Coronary artery (tissue), 2 donors: ENCODE measurements around the gene TPRN.

Experiments used
- DNase-seq: peaks from one replicate; pipeline ENCODE4 v3.0.0-alpha.2; 2017; ENCODE audit warnings: low spot score
- H3K27ac ChIP-seq, 2 donors: fragments of 200-600 bp; sonication (generic); one replicate each; pipeline ENCODE4 v1.5.1; 2016 to 2019
- H3K4me3 ChIP-seq: fragments of 200-600 bp; sonication (generic); 2 replicates; pipeline ENCODE4 v1.5.1; 2016; ENCODE audit warnings: mild to moderate bottlenecking, moderate library complexity
- CTCF ChIP-seq: fragments of 200-600 bp; sonication (generic); IDR thresholded peaks from one replicate; pipeline ENCODE4 v1.5.1; 2019; ENCODE audit warnings: antibody characterized with exemption

Gene TPRN

GRCh38 chr9:137174722-137175293 lies 25.7 kb downstream of the TPRN start:
- no peak for TF ChIP-seq CTCF
- Histone ChIP-seq H3K4me3 (no peak overlapping the region), H3K27ac (no peak overlapping the region)
- DNase-seq, result no peak

DNA sequence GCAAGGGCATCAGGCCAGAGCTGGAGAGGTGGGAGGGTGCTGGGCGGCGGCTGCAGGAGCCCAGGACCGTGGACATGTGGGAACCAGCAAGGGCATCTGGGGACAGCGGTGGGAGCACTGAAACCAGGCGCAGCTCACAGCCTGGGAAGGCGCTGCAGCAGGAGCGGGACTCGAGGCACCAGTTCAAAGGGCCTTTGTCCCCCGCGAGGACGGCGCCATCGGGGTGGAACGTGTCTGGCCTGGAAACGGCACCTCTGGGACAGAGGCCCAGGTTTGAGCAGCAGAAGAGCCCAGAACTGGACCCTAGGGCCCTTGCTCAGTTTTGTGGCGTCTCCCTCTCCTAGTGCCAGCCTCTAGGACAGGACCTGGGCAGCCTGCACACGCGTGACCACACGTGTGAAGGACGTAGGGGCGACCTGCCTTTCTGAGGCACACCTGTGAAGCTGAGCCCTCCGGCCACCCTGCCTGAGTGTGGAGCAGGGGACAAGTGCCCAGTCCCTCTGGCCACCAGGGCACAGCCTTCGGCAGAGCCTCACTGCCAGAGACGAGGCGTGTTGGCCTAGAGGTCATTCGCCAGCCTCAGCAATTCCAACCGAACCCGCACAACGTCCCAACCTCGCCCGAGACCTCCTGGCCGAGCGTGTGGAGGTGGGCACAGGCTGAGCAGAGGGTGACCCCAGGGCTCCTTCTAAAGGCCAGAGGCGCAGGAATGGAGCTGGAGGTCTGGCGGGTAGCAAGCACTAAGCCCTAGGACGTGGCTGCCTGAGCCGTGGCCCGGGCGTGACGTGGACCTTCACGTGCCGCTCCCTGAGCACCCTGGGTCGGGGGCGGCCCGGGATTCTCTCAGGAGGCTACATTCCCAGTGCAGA lies 26.5 kb downstream of the TPRN start:
- no peak for DNase-seq
- H3K27ac ChIP-seq, result no peak overlapping the region
- TF ChIP-seq CTCF, result no peak

GRCh38 chr9:137172901-137173795 lies 27.4 kb downstream of the TPRN start:
- no peak for TF ChIP-seq CTCF
- DNase-seq, result no peak
- no peak overlapping the region for H3K27ac ChIP-seq
- H3K4me3 ChIP-seq, result no peak overlapping the region

More for the DNA sequence above, 26.5 kb downstream of the TPRN start:
- no peak overlapping the region for H3K4me3 ChIP-seq

DNA sequence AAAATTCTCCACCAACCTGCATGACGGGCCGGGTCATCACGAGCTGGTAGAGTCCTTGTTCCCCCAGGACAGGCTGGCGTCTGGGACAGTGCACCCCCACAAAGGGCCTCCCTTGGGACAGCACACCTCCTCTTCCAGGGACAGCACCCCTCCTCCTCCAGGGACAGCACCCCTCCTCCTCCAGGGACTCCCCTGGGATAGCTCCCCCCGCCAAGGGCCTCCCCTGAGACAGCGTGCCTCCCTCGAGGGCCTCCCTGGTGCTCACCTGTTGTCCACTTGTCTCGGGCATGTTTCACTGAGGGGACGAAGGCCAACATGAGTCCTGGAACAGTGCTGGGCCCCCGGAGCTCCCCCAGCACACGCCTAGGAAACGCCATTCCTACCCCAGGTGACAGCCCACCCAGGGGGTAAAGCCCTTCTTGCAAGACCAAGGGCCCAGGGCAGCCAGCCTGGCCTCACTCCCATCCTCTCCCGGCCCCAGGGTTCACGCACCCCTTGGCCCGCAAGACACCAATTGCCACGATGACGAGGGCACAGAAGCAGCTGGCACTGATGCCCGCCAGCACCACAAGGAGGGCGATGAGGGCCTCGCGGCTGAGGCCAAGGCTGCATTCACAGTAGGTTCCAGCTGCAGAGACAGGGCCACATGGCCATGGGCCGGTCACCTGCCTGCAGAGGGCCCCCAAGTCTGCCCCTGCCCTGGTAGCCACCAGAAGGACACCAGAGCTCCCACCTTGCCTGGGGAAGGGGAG lies 29.2 kb downstream of the TPRN start:
- Histone ChIP-seq H3K4me3 (no peak overlapping the region), H3K27ac (no peak overlapping the region)
- DNase-seq, result no peak
- TF ChIP-seq CTCF, result no peak

- TF ChIP-seq CTCF, result no peak
- no peak for DNase-seq
- H3K27ac ChIP-seq, result no peak overlapping the region
- no peak overlapping the region for H3K4me3 ChIP-seq
Measured at GRCh38 chr9:137170486-137171148, 29.9 kb downstream of the TPRN start.

- no peak for DNase-seq
- no peak for TF ChIP-seq CTCF
- Histone ChIP-seq H3K27ac (no peak within 1 kb of the TSS), H3K4me3 (peak within 1 kb of the TSS; percentile 67)
Measured at GRCh38 chr9:137169896-137170358, 30.6 kb downstream of the TPRN start, which contains the start of gene LRRC26. LRRC26 (minus strand) TSS chr9:137170051; CDS start chr9:137169943, 108 bp downstream.
